Measurements from ENCODE around the gene TCOF1.

DNA sequence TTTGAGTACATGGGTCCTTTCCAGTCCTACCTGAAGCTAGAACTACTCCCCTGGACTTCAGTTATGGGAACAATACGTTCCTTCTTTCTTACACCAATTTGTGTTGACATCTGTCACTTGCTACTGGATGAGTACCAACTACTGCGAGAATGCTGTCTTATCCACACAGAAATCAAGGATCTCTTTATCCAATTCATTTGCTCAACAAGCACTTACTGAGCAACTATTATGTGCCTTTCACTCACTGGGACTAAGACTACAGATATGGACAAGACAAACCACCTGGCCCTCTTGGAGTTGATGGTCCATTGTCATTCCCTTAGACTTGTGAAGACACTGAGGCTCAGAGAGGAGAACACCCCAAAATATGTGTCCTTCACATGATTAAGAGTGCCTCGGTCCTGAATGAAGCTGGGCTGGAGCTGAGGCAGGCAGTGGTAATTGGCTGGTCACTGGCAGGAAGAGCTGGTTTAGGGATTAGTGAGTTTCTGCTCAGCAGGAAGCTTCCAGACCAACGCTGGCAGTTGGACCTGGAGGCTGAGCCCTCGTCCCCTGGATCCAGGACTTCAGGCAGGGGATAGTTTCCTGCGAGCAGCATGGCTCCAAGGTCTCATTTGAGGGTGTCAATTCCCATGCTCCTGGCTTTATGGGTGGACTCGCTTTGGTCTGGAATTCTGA lies 46.3 kb upstream of the TCOF1 start:
- TF ChIP-seq, protein P1, sequence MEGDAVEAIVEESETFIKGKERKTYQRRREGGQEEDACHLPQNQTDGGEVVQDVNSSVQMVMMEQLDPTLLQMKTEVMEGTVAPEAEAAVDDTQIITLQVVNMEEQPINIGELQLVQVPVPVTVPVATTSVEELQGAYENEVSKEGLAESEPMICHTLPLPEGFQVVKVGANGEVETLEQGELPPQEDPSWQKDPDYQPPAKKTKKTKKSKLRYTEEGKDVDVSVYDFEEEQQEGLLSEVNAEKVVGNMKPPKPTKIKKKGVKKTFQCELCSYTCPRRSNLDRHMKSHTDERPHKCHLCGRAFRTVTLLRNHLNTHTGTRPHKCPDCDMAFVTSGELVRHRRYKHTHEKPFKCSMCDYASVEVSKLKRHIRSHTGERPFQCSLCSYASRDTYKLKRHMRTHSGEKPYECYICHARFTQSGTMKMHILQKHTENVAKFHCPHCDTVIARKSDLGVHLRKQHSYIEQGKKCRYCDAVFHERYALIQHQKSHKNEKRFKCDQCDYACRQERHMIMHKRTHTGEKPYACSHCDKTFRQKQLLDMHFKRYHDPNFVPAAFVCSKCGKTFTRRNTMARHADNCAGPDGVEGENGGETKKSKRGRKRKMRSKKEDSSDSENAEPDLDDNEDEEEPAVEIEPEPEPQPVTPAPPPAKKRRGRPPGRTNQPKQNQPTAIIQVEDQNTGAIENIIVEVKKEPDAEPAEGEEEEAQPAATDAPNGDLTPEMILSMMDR (conservative IDR thresholded peaks at IDR 0.05) = no peak
- no peak for TF ChIP-seq ZFX (IDR thresholded peaks at IDR 0.05)

Data from C4-2B (cell line).